SKM-1 treated with dmso at 0.1 percent for 144 hours (cell line): ENCODE data around the gene PVALEF.

Experiments used
- DNase-seq: peaks from one replicate; lab custom pipeline; 2025; ENCODE audit not compliant: unreplicated experiment; lab: John Stamatoyannopoulos, UW

PVALEF gene

DNA sequence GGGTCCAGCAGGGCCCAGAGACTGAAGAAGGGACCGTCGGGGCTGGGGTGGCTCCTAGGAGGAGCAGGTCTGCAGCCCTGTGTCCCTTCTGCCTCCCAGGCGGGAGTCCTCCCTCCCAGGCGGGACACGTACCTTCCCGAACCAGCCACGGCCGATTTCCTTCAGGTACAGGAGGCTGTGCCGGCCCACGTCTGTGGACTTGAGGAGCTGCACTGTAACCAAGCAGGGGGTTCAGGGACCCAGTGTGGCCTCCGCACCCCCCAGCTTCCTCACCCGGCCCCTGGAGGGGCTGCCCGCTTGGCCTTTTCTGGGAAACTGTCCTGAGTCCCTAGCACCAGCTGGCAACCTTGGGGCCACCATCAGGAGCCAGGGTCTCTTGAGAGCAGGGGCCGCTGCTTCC is 37.0 kb upstream of the PVALEF start:
- DNase-seq: no peak

GRCh38 chr17:81128774-81129173 is 36.5 kb upstream of the PVALEF start:
- no peak for DNase-seq

GRCh38 chr17:81129289-81129688 is 36.0 kb upstream of the PVALEF start:
- no peak for DNase-seq

- no peak for DNase-seq
These were observed 35.5 kb upstream of the PVALEF start for GRCh38 chr17:81129711-81130367.

- no peak for DNase-seq
These were observed 34.6 kb upstream of the PVALEF start for GRCh38 chr17:81130385-81131361.

DNA sequence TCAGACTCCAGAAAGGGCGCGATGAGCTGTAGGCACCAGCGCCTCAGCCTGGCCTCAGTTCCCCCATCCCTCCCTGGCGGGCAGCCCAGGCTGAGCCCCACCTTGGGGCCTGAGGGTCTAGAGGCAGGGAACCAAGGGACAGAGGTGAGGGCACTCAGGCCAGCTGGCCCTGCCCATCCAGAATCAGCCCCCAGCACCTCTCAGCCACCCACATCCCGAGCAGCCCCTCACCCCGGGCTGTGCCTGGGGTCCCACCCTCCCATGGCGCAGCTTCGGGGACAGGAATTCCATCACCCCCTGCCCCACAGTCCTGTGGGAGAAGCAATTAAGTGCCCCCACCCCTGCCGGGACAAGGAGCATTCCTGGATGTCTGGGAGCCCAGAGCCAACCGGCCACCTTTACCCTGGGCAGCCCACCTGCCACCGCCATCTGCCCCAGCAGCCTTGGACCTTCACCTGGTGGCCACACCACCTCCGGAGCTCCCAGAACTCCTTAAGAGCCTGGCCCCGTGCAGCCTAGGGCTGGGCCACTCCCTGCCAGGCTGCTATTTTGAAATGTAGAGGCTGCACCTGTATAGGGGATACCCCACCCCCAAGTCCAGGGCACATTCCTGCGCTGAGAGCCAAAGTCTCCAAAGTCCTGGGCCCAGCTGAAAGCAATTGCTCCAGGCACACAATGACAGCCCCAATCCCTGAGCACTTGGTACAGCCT is 33.7 kb upstream of the PVALEF start:
- no peak for DNase-seq

DNA sequence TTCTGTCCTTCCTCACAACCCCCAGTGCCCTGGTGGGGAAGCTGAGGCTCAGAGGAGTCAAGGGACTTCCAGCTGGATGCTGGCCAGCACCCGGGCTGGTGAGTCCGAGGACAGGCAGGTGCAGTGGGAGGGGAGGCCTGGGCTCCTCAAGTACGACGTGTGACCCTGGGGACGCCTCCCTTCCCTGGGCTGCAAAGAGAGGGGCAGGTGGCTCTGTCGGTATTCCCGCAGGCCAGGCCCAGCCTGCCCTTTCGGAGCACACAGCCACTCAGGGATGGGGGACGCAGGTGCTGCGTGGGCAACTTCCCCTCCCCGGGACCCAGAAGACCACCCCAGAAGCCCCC is 33.1 kb upstream of the PVALEF start:
- no peak for DNase-seq

DNA sequence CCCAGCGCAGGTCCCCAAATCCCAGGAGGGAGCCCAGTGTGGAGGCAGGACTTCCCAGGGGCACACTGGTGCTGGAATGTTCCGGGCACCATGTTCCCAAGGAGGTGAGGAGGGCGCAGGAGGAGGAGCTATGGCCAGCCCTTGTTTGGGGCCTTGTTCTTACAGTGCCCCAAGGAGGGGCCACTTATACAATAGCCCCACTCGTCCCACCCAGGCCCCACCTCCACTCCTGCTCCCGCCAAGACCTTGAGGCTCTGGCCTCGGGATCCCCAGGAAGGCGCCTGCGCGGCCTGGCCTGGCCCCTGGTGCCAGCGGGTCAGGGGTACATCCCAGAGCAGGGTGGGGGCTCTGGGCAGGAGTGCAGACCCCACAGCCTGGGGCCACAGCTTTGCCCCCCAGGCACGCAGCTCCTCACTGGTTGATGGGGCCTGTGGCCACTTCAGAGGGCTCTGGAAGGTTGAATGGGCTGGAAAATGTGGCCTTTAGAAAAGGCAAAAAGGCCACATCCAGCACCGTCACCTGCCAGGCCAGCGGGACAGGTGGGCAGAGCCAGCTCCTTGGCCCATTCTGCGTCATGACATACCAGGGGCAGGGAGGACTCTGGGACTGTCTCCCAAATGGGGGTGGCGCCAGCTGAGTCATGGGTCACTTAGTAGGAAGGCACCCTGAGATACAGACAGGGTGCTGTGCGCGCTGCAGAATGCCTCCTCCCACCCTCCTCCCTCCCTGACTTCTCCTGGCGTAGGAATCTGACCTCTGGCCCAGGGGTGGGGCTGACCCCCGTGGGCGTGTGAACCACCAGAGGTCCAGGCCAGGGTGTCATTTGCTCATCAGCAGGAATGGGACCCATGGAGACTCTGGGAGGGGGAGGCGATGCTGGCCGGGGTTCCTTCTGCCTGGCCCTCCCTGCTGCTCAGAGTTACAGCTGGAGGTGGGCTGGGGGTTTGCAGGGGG is 32.3 kb upstream of the PVALEF start:
- no peak for DNase-seq

GRCh38 chr17:81134064-81134781 is 31.1 kb upstream of the PVALEF start:
- no peak for DNase-seq

GRCh38 chr17:81135505-81136278 is 29.6 kb upstream of the PVALEF start:
- DNase-seq: no peak

DNA sequence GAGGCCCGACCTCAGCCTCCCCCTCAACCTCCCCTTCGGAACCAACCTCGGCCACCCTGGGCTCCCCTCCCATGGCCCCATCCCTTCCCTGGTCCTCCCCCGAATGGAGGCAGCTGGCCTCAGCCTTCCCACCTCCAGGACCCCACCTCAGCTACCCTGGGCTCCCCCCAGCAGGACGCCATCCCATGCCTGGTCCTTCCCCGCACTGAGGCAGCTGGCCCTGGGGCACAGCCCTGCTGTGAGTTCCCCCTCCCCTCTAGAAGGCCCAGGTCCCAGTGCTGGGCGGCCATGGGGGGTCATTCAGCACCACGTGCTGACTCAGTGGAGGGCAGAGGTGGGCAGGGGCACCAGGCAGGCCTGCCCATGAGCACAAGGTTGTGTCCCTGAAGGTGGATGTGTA is 28.9 kb upstream of the PVALEF start:
- DNase-seq: no peak

DNA sequence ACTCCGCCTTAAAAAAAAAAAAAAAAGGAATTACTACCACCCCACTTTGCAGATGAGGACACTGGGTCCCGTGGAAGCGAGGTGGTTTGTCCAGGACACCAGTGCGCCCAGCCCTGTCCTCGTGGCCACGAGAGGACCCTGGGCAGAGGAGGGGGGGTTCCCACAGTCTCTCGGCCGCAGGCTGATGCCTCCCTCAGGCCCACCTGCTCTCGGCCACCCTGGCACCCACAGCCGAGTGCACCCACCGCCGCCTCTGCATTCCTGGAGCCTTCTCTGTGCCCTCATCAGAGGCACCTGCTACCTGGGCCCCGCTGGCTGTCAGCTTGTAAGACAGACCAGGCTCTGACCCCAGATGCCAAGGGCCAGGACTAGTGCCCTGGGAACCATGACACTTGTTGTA is 28.1 kb upstream of the PVALEF start:
- no peak for DNase-seq

DNA sequence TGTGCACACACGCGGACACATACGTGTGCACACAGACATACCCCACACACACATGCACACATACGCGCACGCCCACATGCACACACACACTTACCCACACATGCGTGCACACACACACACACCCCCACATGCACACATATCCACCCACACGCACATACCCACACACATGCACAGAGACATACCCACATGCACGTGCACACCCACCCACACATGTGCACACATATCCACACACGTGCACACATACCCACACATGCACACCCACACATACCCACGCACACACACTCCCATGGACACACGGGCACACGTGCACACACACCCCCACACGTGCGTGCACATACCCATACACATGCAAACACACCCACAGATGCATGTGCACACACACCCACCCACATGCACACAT is 27.2 kb upstream of the PVALEF start:
- DNase-seq: no peak

DNA sequence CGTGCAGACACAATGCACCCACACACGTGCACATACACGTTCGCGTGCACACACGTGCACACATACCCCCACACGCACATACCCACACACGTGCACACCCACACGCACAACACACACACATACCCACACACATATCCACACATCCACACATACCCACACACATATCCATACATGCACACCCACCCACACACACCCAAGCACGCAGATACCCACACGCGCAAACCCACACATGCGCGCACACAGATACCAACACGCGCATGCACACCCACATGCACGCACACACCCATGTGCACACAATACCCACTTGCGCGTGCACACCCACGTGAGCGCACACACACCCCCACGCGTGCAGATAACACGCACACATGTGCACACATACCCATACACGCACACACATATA is 26.8 kb upstream of the PVALEF start:
- no peak for DNase-seq

GRCh38 chr17:81139428-81139827 is 25.9 kb upstream of the PVALEF start:
- DNase-seq: no peak

GRCh38 chr17:81140018-81140417 is 25.3 kb upstream of the PVALEF start:
- no peak for DNase-seq

DNA sequence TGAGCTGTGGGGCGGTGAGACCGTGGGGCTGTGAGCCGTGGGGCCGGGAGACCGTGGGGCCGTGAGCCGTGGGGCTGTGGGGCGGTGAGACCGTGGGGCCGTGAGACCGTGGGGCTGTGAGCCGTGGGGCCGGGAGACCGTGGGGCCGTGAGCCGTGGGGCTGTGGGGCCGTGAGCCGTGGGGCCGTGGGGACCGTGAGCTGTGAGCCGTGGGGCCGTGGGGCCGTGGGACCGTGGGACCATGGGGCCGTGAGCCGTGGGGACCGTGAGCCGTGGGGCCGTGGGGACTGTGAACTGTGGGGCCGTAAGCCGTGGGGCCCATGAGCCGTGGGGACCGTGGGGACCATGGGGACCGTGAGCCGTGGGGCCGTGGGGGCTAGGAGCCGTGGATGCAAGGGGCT is 24.6 kb upstream of the PVALEF start:
- no peak for DNase-seq

- DNase-seq: peak; percentile 60
These were observed 22.8 kb upstream of the PVALEF start for GRCh38 chr17:81142301-81143199.
